ENCODE measurements around the gene USP10. TPM values are rescaled to one million over a fixed set of nuclear protein-coding genes. Genes with fewer than 3 reads are reported as not detected.
A peak's percentile ranks its signal among the peaks of the same experiment; 100 is the strongest.

USP10 gene
- total RNA-seq, 2 donors from 2014 or later: 103 to 117 TPM

DNA sequence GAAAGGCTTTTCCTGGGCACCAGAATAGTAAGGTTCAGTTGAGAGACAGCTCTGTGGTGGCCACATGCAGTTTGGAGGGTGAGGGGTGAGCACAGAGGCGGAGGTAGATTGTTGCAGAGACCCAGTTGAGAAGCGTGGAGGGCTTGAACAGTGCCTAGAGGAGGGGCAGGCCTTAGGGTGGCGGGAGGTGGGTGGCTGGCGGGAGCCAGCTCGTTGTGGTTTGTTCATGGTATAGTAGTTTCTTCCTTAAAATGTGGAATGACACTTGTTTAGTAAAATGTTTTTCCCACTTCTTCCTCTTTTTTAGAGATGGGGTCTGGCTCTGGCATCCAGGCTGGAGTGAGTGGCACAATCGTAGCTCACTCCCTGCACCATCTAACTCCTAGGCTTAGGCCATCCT lies 14.2 kb downstream of the USP10 start:
- ATAC-seq (replicated peaks in 1 of 2): no peak
- no peaks in the 10 kb centered on the region for H3K9me3 Mint-ChIP-seq
- H3K36me3 Mint-ChIP-seq (ENCODE audit: insufficient read depth in 2 of 2): peaks cover 0 to 16% of the 10 kb centered on the region in 2 donors
- no peak for DNase-seq
- no peak overlapping the region for H3K4me3 Mint-ChIP-seq
- H3K27ac Mint-ChIP-seq: no peak overlapping the region
- H3K4me1 Mint-ChIP-seq (ENCODE audit: low read depth): peaks cover 84% of the 10 kb centered on the region
- H3K27me3 Mint-ChIP-seq (ENCODE audit: low read depth): no peaks in the 10 kb centered on the region

DNA sequence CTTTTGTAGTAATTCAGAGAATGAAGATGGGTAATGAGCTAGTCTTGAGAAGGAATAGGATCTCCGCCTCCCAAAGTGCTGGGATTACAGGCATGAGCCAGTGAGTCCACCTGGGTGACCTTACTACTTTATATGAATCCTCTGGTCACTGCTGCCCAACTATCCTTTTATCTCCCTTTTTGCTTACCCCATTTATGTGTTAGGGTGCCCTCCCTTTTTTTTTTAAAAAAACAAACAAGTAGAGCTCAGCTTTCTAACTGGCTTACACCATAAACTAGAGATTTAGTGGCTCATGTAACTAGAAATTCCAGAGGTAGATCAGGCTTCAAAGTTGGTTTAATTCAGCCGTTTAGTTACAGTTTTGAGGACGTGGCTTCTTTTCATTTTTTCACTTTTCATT lies 15.6 kb downstream of the USP10 start:
- no peak for ATAC-seq (replicated peaks in 1 of 2)
- Mint-ChIP-seq H3K4me1 (ENCODE audit: low read depth) (peaks cover 82% of the 10 kb centered on the region), H3K36me3 (ENCODE audit: insufficient read depth in 2 of 2) (peaks cover 0 to 15% of the 10 kb centered on the region in 2 donors), H3K27me3 (ENCODE audit: low read depth) (no peaks in the 10 kb centered on the region), H3K27ac (no peak overlapping the region), H3K4me3 (no peak overlapping the region), H3K9me3 (no peaks in the 10 kb centered on the region)
- no peak for DNase-seq

DNA sequence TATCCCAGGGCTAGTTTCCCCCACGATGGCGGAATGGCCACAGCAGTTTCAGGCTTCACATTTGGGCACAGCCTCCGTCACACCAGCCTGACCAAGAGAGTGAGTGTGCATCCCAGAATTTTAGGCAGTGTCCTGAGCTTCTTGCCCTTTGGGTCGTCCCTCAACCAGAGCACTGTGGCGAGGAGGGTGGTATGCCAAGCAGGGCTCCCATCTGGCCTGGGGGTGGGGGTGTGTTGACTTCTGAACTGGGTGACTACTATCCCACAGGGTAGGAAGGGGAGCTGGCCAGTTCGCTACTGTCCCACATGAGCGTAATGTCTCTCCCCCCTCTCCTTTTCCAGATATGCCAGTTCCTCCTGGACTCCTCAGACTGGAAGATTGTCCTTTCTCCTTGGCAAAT lies 16.1 kb downstream of the USP10 start:
- no peak overlapping the region for H3K4me3 Mint-ChIP-seq
- ATAC-seq (replicated peaks in 1 of 2) (no peak), DNase-seq (no peak)
- no peak overlapping the region for H3K27ac Mint-ChIP-seq
- peaks cover 0 to 15% of the 10 kb centered on the region in 2 donors for H3K36me3 Mint-ChIP-seq (ENCODE audit: insufficient read depth in 2 of 2)
- H3K4me1 Mint-ChIP-seq (ENCODE audit: low read depth): peaks cover 80% of the 10 kb centered on the region
- no peaks in the 10 kb centered on the region for H3K27me3 Mint-ChIP-seq (ENCODE audit: low read depth)
- H3K9me3 Mint-ChIP-seq: no peaks in the 10 kb centered on the region

GRCh38 chr16:84716740-84717139 lies 16.9 kb downstream of the USP10 start:
- peaks cover 77% of the 10 kb centered on the region for H3K4me1 Mint-ChIP-seq (ENCODE audit: low read depth)

GRCh38 chr16:84717484-84717883 lies 17.7 kb downstream of the USP10 start:
- no peak for DNase-seq
- H3K4me3 Mint-ChIP-seq: no peak overlapping the region
- no peaks in the 10 kb centered on the region for H3K9me3 Mint-ChIP-seq
- peak overlapping the region; percentile 87 for H3K27ac Mint-ChIP-seq
- peak in 1 of 2 donors; percentile 80 for ATAC-seq (replicated peaks in 1 of 2)
- peaks cover 0 to 15% of the 10 kb centered on the region in 2 donors for H3K36me3 Mint-ChIP-seq (ENCODE audit: insufficient read depth in 2 of 2)
- H3K27me3 Mint-ChIP-seq (ENCODE audit: low read depth): no peaks in the 10 kb centered on the region
- H3K4me1 Mint-ChIP-seq (ENCODE audit: low read depth): peaks cover 73% of the 10 kb centered on the region

More at GRCh38 chr16:84716740-84717139, 16.9 kb downstream of the USP10 start:
- Mint-ChIP-seq H3K9me3 (no peaks in the 10 kb centered on the region), H3K27me3 (ENCODE audit: low read depth) (no peaks in the 10 kb centered on the region), H3K27ac (no peak overlapping the region), H3K36me3 (ENCODE audit: insufficient read depth in 2 of 2) (peaks cover 0 to 15% of the 10 kb centered on the region in 2 donors), H3K4me3 (no peak overlapping the region)
- no peak for DNase-seq
- no peak for ATAC-seq (replicated peaks in 1 of 2)

GRCh38 chr16:84720177-84720579 lies 20.4 kb downstream of the USP10 start:
- DNase-seq (no peak), ATAC-seq (replicated peaks in 1 of 2) (no peak)
- Mint-ChIP-seq H3K36me3 (ENCODE audit: insufficient read depth in 2 of 2) (peaks cover 0 to 15% of the 10 kb centered on the region in 2 donors), H3K27me3 (ENCODE audit: low read depth) (no peaks in the 10 kb centered on the region), H3K9me3 (no peaks in the 10 kb centered on the region), H3K4me3 (no peak overlapping the region), H3K4me1 (ENCODE audit: low read depth) (peaks cover 77% of the 10 kb centered on the region), H3K27ac (no peak overlapping the region)

DNA sequence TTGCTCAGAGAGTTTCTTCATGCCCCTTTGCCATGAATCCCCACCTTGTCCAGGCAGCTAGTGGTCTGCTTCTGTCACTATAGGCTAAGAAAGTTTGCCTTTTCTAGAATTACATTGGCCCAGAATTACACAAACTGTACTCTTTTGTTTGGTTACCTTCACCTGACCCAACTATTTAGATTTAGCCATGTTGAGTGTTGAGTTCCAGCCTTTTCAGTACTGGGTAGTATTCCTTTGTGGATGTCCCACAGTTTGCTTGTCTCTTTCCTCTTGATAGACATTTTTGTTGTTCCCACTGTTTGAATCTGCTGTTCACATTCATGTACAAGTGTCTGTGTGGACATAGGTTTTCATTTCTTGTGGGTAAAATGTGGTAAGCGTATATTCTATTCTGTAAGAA lies 22.3 kb downstream of the USP10 start:
- H3K36me3 Mint-ChIP-seq (ENCODE audit: insufficient read depth in 2 of 2): peaks cover 0 to 10% of the 10 kb centered on the region in 2 donors
- peaks cover 81% of the 10 kb centered on the region for H3K4me1 Mint-ChIP-seq (ENCODE audit: low read depth)
- DNase-seq: no peak
- ATAC-seq (replicated peaks in 1 of 2): no peak
- H3K4me3 Mint-ChIP-seq: no peak overlapping the region
- H3K9me3 Mint-ChIP-seq: no peaks in the 10 kb centered on the region
- no peak overlapping the region for H3K27ac Mint-ChIP-seq
- H3K27me3 Mint-ChIP-seq (ENCODE audit: low read depth): no peaks in the 10 kb centered on the region

- H3K27me3 Mint-ChIP-seq (ENCODE audit: low read depth): no peaks in the 10 kb centered on the region
- H3K4me3 Mint-ChIP-seq: peak overlapping the region in 1 of 2 donors; percentile 36
- H3K27ac Mint-ChIP-seq: peak overlapping the region; percentile 66
- peaks cover 0 to 7% of the 10 kb centered on the region in 2 donors for H3K36me3 Mint-ChIP-seq (ENCODE audit: insufficient read depth in 2 of 2)
- no peak for DNase-seq
- H3K9me3 Mint-ChIP-seq: no peaks in the 10 kb centered on the region
- peaks cover 78% of the 10 kb centered on the region for H3K4me1 Mint-ChIP-seq (ENCODE audit: low read depth)
- no peak for ATAC-seq (replicated peaks in 1 of 2)
Measured at GRCh38 chr16:84723906-84724305, 24.1 kb downstream of the USP10 start.

DNA sequence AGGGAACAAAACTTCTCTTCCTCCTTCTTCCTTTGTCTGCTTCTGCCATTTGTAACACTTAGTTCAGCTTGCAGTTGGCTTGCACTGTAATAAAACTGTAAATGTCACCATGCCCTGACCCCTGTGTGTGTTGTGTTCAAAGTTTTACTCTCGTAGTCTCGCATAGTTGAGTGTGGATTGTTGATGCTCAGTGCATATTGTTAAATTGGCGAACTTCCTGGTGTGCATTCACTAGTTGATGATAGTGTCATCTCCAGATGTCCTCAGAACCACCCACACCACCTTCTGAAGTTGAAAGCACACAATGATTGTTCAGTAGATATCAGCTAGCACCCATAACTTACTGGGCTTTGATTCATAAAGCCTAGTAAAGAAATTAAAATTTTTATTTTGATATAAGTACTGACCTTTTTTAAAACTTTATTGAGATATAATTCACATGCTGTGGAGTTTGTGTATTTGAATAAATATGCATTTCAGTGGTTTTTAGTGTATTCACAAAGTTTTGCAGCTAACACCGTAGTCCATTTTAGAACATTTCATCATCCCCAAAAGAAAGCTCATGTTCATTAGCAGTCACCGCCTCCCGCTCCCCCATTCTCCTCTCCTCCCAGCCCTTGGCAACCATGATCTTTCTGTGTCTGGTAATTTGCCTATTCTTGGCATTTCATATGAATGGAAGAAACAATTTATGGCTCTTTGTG lies 25.0 kb downstream of the USP10 start:
- Mint-ChIP-seq H3K36me3 (ENCODE audit: insufficient read depth in 2 of 2) (peaks cover 0 to 5% of the 10 kb centered on the region in 2 donors), H3K27me3 (ENCODE audit: low read depth) (no peaks in the 10 kb centered on the region), H3K27ac (no peak overlapping the region), H3K9me3 (no peaks in the 10 kb centered on the region), H3K4me3 (peak overlapping the region; percentile 48 to 56), H3K4me1 (ENCODE audit: low read depth) (peaks cover 79% of the 10 kb centered on the region)
- peak; percentile 18 to 35 for DNase-seq
- peak; percentile 87 to 89 for ATAC-seq (replicated peaks in 1 of 2)

DNA sequence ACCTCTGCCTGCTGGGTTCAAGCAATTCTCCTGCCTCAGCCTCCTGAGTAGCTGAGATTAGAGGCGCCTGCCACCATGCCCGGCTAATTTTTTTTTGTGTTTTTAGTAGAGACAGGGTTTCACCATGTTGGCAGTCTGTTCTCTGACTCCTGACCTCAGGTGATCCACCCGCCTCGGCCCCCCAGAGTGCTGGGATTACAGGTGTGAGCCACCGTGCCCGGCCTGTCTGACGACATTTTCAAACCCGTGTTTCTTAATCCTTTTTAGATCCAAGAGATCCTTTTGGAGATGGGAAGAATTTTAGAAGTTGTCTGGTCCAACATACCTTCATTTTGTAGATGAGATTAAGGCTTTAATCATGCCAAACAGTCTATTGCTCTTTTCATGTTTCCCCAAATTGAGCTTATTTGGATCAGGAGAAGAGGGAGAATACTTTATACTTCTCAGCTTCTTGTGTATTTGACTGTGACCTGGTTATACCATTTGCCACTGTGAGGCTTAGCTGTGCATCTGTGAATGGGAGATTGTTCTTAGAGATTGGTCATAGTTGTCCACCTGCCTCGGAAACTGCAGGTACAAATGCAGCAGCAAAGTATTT lies 25.8 kb downstream of the USP10 start:
- Mint-ChIP-seq H3K36me3 (ENCODE audit: insufficient read depth in 2 of 2) (peaks cover 0 to 3% of the 10 kb centered on the region in 2 donors), H3K4me1 (ENCODE audit: low read depth) (peaks cover 83% of the 10 kb centered on the region), H3K27me3 (ENCODE audit: low read depth) (no peaks in the 10 kb centered on the region), H3K27ac (peak overlapping the region; percentile 39), H3K4me3 (peak overlapping the region; percentile 65 to 73), H3K9me3 (no peaks in the 10 kb centered on the region)
- DNase-seq (no peak), ATAC-seq (replicated peaks in 1 of 2) (peak in 1 of 2 donors; percentile 4)

- Mint-ChIP-seq H3K4me1 (ENCODE audit: low read depth) (peaks cover 83% of the 10 kb centered on the region), H3K9me3 (no peaks in the 10 kb centered on the region), H3K27ac (no peak overlapping the region), H3K4me3 (peak overlapping the region; percentile 65 to 73), H3K36me3 (ENCODE audit: insufficient read depth in 2 of 2) (peaks cover 0 to 3% of the 10 kb centered on the region in 2 donors), H3K27me3 (ENCODE audit: low read depth) (no peaks in the 10 kb centered on the region)
- peak; percentile 59 to 71 for ATAC-seq (replicated peaks in 1 of 2)
- peak; percentile 81 to 83 for DNase-seq
Measured at GRCh38 chr16:84726079-84726668, 26.4 kb downstream of the USP10 start.

- Mint-ChIP-seq H3K9me3 (no peaks in the 10 kb centered on the region), H3K36me3 (ENCODE audit: insufficient read depth in 2 of 2) (peaks cover 0 to 3% of the 10 kb centered on the region in 2 donors), H3K27me3 (ENCODE audit: low read depth) (no peaks in the 10 kb centered on the region), H3K4me3 (peak overlapping the region; percentile 65 to 73), H3K4me1 (ENCODE audit: low read depth) (peaks cover 88% of the 10 kb centered on the region), H3K27ac (peak overlapping the region; percentile 38)
- ATAC-seq (replicated peaks in 1 of 2) (peak; percentile 17 to 53), DNase-seq (peak in 1 of 2 donors; percentile 24)
Measured at GRCh38 chr16:84726669-84727467, 27.1 kb downstream of the USP10 start.

Measured in activated T-cell treated with anti-CD3 and anti-CD28 coated beads, Interleukin-2, amount 50 U/mL, for 72 hours (primary cell).